Measurements from ENCODE around the gene TNFSF15. TPM values are rescaled to one million over a fixed set of nuclear protein-coding genes. Genes with fewer than 3 reads are reported as not detected.

The TNFSF15 gene
- polyA plus RNA-seq, 3 donors from 2014 or later = 0.03 TPM; not detected in 2

DNA sequence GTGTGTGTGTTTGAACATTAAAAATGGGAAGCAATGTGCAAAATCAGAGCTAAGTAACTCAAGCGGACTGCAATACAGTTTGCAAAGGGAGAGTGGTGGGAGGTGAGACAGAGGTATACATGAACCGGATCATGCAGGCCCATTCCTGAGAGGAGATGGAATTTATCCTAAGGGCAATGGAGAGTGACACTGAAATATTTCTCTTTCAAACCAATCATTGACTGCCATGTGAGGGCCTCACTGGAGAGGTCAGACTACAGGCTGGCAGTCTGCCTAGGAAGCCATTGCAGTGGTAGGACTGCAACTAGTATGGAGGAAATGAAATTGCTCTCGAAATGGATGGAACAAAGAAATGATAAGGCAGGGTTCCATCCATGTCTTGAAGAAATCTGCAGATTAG lies 34.8 kb downstream of the TNFSF15 start:
- Mint-ChIP-seq H3K9me3 (no peaks in the 10 kb centered on the region), H3K27ac (no peak overlapping the region), H3K36me3 (no peaks in the 10 kb centered on the region), H3K27me3 (ENCODE audit: low read depth in 3 of 3) (no peaks in the 10 kb centered on the region), H3K4me1 (no peaks in the 10 kb centered on the region), H3K4me3 (no peak overlapping the region)
- no peak for DNase-seq

DNA sequence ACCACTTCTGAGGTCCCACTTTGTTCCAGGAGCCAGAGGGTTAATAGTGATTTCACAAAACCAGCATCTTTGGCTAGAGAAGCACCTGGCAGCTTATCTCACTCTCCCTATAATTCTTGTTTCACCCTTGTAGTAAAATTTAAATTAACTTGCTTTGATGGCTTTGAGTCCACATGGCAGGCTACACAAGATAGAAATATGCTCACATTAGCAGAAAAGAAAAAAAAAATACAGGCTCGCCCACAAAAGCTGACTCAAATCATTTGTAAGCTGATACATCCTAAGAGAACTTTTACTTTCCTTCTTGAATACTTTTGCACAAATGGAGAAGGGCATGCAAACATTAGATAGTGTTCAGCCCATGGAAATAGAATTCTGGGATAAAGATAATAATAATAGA lies 36.2 kb downstream of the TNFSF15 start:
- no peak overlapping the region for H3K27ac Mint-ChIP-seq
- H3K4me3 Mint-ChIP-seq = no peak overlapping the region
- H3K9me3 Mint-ChIP-seq = no peaks in the 10 kb centered on the region
- H3K36me3 Mint-ChIP-seq = no peaks in the 10 kb centered on the region
- no peak for DNase-seq
- H3K4me1 Mint-ChIP-seq = no peaks in the 10 kb centered on the region
- H3K27me3 Mint-ChIP-seq (ENCODE audit: low read depth in 3 of 3) = no peaks in the 10 kb centered on the region

DNA sequence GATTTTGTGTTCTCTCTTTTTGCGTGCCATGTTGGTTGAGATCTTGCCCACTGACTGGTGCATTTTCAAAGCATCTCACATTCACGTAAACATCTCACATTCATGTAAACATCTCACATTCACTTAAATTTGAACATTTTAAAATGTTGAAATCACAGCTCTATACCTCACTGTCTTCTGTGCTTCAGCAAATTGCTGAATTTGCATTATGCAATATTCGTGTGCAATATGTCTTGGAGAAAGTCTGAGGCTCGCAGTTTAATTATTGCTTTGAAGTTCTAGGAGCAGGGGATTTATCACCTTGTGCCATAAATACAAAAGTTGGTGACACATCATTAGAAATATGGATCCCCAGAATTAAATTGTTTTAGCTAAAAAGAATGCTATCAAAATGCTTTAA lies 42.6 kb downstream of the TNFSF15 start:
- H3K27me3 Mint-ChIP-seq (ENCODE audit: low read depth in 3 of 3) = peaks cover 0 to 1% (median 0%) of the 10 kb centered on the region in 3 donors
- no peaks in the 10 kb centered on the region for H3K36me3 Mint-ChIP-seq
- no peak overlapping the region for H3K4me3 Mint-ChIP-seq
- no peak for DNase-seq
- H3K4me1 Mint-ChIP-seq = no peaks in the 10 kb centered on the region
- H3K27ac Mint-ChIP-seq = no peak overlapping the region
- H3K9me3 Mint-ChIP-seq = no peaks in the 10 kb centered on the region

DNA sequence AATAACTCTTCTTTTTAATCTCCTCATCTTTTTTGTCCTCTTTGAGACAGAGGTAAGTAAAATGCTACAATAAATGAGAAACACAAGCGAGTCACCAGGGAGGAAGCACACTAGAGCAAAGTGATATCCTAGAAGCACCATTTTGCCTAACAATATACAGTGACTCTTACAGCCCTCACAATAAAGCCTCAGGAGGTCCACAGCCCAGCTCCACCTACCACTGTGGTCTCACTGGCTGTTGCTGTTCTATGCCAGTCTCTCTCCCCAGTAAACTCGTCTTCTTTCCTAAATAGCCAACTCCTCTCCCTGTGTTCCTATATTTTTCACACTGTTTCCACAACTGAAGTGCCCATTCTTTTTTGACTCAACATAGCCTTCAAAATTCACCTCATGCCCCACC lies 44.3 kb downstream of the TNFSF15 start:
- no peaks in the 10 kb centered on the region for H3K9me3 Mint-ChIP-seq
- H3K4me1 Mint-ChIP-seq = peaks cover 2 to 4% of the 10 kb centered on the region in 2 donors
- no peak overlapping the region for H3K4me3 Mint-ChIP-seq
- H3K27me3 Mint-ChIP-seq (ENCODE audit: low read depth in 3 of 3) = peaks cover 0 to 2% (median 1%) of the 10 kb centered on the region in 3 donors
- DNase-seq = no peak
- no peak overlapping the region for H3K27ac Mint-ChIP-seq
- no peaks in the 10 kb centered on the region for H3K36me3 Mint-ChIP-seq

DNA sequence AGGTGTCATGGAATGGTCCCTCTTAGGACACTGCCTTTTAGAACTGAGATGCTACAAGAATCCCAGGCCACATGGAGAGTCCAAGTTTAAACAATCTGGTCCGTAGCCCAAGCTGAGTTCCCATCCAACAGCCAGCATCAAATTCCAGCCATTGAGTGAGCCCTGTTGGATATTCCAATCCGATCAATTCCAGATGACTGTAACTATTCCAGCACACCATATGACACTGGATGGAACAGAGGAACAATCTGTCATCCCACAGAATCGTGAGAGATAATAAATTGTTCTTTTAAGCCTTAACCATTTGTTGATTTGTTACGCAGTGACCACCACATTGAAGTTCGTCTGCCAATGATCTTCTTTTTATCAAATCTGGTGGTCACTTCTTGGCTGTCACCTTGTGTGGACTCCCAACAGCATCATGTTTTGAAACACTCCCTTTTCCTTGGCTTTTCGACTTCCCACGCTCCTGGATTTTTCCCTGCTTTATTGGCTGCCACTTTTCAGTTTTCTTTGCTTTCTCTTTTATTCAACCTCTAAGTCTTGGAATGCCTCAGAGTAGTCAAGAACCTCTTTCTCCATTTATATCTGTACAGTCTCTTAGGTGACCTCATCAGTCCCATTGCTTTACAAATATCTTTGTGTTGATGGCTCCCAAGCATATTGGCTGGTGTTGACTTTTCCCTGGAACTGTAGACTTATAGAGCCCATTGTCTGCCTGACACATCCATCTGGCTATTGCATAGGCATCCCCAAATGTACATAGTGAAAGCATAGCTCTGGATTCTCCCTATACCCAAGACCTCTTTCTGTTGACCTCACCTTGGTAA lies 46.1 kb downstream of the TNFSF15 start:
- Mint-ChIP-seq H3K27ac (no peak overlapping the region), H3K36me3 (no peaks in the 10 kb centered on the region), H3K4me3 (no peak overlapping the region), H3K9me3 (no peaks in the 10 kb centered on the region), H3K4me1 (peaks cover 16 to 22% of the 10 kb centered on the region in 2 donors), H3K27me3 (ENCODE audit: low read depth in 3 of 3) (peaks cover 0 to 2% (median 1%) of the 10 kb centered on the region in 3 donors)
- no peak for DNase-seq

DNA sequence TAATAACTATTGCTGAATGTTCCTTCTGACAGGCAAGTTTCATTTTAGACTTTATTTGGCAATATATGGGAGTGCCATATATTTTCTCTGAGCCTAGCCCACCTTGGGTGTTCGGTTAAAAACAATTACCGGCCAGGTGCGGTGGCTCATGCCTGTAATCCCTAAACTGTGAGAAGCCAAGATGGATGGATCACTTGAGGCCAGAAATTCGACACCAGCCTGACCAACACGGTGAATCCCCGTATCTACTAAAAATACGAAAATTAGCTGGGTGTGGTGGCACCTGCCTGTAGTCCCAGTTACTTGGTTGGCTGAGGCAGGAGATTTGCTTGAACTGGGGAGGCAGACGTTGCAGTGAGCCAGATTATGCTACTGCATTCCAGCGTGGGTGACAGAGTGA lies 47.9 kb downstream of the TNFSF15 start:
- no peak overlapping the region for H3K4me3 Mint-ChIP-seq
- H3K27me3 Mint-ChIP-seq (ENCODE audit: low read depth in 3 of 3) = peaks cover 0 to 2% (median 1%) of the 10 kb centered on the region in 3 donors
- peak overlapping the region in 1 of 6 donors; percentile 29 for H3K27ac Mint-ChIP-seq
- no peak for DNase-seq
- no peaks in the 10 kb centered on the region for H3K9me3 Mint-ChIP-seq
- no peaks in the 10 kb centered on the region for H3K36me3 Mint-ChIP-seq
- H3K4me1 Mint-ChIP-seq = peaks cover 30 to 37% of the 10 kb centered on the region in 2 donors

DNA sequence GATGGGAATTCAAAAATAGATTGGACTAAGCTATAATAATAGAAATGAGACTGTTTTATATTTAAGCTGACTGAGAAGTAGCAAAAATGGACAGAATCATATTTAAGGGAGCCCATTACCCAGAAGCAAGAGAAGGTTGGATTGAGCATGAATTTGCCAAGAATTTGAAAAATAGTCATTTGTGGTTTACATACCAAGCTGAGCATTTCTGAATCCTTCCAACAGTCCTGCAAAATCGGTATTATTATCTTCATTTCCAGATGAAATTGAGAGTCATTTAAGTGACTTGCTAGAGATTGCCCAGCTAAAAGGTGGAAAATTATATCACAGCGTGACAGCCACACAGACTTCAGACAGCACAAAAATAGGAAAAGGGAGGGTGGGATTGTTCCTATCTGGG lies 48.4 kb downstream of the TNFSF15 start:
- peaks cover 0 to 2% (median 1%) of the 10 kb centered on the region in 3 donors for H3K27me3 Mint-ChIP-seq (ENCODE audit: low read depth in 3 of 3)
- DNase-seq = no peak
- no peaks in the 10 kb centered on the region for H3K9me3 Mint-ChIP-seq
- H3K36me3 Mint-ChIP-seq = no peaks in the 10 kb centered on the region
- H3K4me3 Mint-ChIP-seq = no peak overlapping the region
- H3K4me1 Mint-ChIP-seq = peaks cover 30 to 37% of the 10 kb centered on the region in 2 donors
- peak overlapping the region in 2 of 6 donors; percentile 29 to 54 for H3K27ac Mint-ChIP-seq

DNA sequence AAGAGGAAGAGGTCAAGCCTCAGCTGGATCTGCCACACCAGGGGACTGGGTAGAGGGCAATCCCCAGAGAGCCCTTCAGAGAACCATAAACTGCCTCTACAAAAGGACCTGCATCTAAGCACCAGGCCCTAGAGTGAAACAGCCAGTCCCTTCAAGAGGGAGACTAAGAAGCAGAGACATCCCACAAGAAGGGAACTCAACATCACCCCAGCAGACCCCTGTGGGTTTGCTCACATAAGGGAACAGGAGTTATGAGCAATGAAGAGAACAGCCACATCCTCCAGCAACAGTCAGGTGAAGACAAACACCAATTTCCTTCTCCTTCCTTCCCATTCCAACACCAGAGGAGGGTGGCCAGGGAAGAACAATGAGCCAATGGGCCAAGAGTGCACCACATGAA lies 48.9 kb downstream of the TNFSF15 start:
- no peak for DNase-seq
- H3K27me3 Mint-ChIP-seq (ENCODE audit: low read depth in 3 of 3) = peaks cover 0 to 2% (median 0%) of the 10 kb centered on the region in 3 donors
- H3K9me3 Mint-ChIP-seq = no peaks in the 10 kb centered on the region
- peak overlapping the region in 5 of 6 donors; percentile 29 to 84 (median 51) for H3K27ac Mint-ChIP-seq
- H3K4me1 Mint-ChIP-seq = peaks cover 30 to 37% of the 10 kb centered on the region in 2 donors
- no peak overlapping the region for H3K4me3 Mint-ChIP-seq
- H3K36me3 Mint-ChIP-seq = no peaks in the 10 kb centered on the region

DNA sequence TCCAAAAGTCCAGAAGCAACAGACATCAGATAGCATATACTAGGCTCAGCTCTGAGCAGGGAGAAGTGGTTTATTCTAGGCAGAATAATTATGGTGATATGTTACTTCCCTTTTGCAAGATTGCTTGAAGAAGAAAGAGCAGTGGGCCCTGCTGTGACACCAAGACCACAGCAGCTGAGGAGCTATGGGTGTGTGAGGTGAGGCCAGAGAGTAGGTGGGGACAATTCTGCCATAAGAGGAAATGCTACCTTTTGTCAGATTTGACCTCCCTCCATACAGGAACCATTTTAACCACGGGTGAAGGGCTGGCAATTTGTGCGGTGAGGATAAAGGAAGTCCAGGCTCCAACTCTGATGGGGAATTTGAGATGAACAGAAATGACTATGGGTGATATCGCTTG lies 51.3 kb downstream of the TNFSF15 start:
- peaks cover 0 to 4% (median 0%) of the 10 kb centered on the region in 3 donors for H3K27me3 Mint-ChIP-seq (ENCODE audit: low read depth in 3 of 3)
- H3K4me1 Mint-ChIP-seq = peaks cover 30 to 37% of the 10 kb centered on the region in 2 donors
- H3K36me3 Mint-ChIP-seq = peaks cover 0 to 8% (median 4%) of the 10 kb centered on the region in 3 donors
- H3K4me3 Mint-ChIP-seq = peak overlapping the region; percentile 42 to 73 (median 60)
- peaks cover 0 to 2% (median 0%) of the 10 kb centered on the region in 6 donors for H3K9me3 Mint-ChIP-seq
- peak overlapping the region; percentile 52 to 90 (median 76) for H3K27ac Mint-ChIP-seq
- peak; percentile 32 to 41 (median 39) for DNase-seq

DNA sequence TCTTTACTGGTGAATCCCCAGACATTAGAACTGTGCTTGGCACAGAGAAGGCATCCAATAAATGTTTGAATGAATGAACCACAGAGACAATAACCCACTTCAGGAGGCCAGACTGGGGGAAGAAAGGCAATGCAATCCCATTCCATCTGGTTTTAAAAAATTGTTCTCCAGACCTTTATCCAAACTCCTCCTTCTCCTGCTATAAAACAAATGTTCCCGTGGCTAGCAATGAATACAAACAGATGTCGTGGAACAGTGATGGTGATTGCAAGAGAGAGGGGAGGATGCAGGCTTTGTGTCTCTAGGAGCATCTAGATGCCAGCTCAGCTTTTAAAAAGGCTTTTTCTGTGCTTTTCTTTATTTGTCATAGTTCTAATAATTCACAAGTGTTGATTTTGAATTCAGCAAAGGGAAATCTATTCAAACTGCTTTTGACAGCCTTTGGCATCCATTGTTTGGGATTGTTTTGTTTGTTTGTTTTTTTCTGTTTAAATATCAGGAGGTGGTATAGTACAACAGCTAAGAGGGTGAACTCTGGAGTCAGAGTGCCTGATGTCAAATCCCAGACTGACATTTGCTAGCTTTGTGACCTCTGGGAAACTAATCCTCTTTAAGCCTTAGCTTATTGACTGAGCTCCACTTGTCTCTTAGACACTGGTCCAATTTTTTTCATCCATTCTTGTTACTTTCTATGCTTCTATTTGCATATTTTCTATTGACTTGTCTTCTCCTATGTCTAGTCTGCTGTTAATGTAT lies 59.1 kb downstream of the TNFSF15 start:
- H3K4me1 Mint-ChIP-seq = no peaks in the 10 kb centered on the region
- H3K27ac Mint-ChIP-seq = no peak overlapping the region
- H3K4me3 Mint-ChIP-seq = no peak overlapping the region
- peaks cover 0 to 2% (median 0%) of the 10 kb centered on the region in 6 donors for H3K9me3 Mint-ChIP-seq
- no peak for DNase-seq
- peaks cover 0 to 2% (median 0%) of the 10 kb centered on the region in 3 donors for H3K27me3 Mint-ChIP-seq (ENCODE audit: low read depth in 3 of 3)
- peaks cover 0 to 8% (median 4%) of the 10 kb centered on the region in 3 donors for H3K36me3 Mint-ChIP-seq

DNA sequence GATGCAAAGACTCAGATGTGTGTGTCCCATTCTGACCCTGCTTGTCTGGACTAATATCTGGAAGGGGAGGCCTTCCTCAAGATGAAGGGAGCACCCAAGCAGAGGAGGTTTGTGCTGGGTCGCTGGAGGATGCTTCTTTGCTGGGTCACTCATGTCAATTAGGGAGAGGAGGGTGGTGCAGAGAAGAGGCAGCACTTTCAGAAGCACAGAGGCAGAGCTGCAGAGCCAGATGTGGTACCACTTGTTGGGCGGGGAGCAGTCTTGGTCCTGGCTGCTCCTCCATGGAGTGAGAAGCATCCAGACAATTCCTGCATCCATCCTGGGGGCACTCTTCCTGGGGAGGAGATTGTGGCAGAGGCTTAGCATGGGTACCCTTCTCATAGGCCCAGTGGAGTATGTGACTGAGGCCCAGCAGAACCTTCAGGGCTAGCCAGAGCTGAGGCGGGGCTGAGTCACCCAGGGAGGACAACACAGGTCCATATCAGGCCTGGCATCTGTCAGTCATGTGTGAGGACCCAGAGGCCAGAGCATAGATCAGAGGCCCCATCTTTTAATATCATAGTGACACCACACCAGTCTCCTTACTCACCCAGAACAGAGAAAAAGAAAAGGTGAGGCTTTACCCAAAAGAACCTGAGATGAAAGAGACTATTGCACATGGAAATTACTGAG lies 59.8 kb downstream of the TNFSF15 start:
- no peaks in the 10 kb centered on the region for H3K4me1 Mint-ChIP-seq
- no peak overlapping the region for H3K4me3 Mint-ChIP-seq
- peaks cover 0 to 8% (median 4%) of the 10 kb centered on the region in 3 donors for H3K36me3 Mint-ChIP-seq
- H3K9me3 Mint-ChIP-seq = peaks cover 0 to 2% (median 0%) of the 10 kb centered on the region in 6 donors
- no peak overlapping the region for H3K27ac Mint-ChIP-seq
- no peak for DNase-seq
- H3K27me3 Mint-ChIP-seq (ENCODE audit: low read depth in 3 of 3) = peaks cover 0 to 2% (median 0%) of the 10 kb centered on the region in 3 donors

DNA sequence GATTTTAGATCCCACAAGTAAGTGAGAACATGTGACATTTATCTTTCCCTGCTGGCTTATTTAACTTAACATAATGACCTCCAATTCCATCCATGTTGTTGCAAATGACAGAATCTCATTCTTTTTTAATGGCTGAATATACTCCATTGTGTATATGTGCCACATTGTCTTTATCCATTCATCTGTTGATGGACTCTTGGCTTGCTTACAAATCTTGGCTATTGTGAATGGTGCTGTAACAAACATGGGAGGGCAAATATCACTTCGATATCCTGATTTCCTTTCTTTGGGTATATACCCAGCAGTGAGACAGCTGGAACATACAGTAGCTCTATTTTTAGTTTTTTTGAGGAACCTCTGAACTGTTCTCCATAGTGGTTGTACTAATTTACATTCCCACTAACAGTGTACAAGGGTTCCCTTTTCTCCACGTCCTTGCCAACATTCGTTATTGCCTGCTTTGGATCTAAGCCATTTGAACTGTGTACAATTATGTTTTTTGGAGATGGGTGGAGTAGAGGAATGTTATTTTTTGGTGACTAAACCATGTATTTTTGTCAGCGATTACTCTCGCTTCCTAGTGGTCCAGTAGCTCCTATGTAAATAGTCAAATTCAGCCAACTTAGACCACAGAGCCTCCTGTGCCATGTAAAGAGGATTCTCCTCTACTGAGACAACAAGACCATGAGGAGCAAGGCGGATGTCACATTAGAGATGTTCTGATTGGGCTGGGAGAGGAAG lies 60.6 kb downstream of the TNFSF15 start:
- Mint-ChIP-seq H3K4me3 (no peak overlapping the region), H3K9me3 (no peaks in the 10 kb centered on the region), H3K27me3 (ENCODE audit: low read depth in 3 of 3) (peaks cover 0 to 2% (median 0%) of the 10 kb centered on the region in 3 donors), H3K27ac (no peak overlapping the region), H3K36me3 (peaks cover 0 to 2% (median 0%) of the 10 kb centered on the region in 3 donors), H3K4me1 (no peaks in the 10 kb centered on the region)
- DNase-seq = no peak

DNA sequence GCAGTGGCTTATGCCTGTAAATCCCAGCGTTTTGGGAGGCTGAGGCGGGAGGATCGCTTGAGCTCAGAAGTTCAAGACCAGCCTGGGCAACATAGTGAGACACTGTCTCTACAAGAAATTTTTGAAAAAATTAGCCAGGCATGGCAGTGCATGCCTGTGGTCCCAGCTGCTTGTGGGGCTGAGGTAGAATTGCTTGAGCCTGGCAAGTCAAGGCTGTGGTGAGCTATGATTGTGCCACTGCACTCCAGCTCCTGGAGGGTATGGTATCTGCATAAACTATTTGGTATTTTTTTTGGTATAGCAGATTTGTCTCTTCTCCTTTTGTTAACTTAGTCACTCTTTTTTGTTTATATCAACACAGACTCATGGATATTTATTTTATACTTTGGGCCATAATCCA lies 62.4 kb downstream of the TNFSF15 start:
- no peaks in the 10 kb centered on the region for H3K9me3 Mint-ChIP-seq

More for the DNA sequence above, 62.4 kb downstream of the TNFSF15 start:
- H3K4me1 Mint-ChIP-seq = peaks cover 4 to 9% of the 10 kb centered on the region in 2 donors
- no peak for DNase-seq
- no peak overlapping the region for H3K27ac Mint-ChIP-seq
- H3K27me3 Mint-ChIP-seq (ENCODE audit: low read depth in 3 of 3) = peaks cover 0 to 1% (median 0%) of the 10 kb centered on the region in 3 donors
- no peak overlapping the region for H3K4me3 Mint-ChIP-seq
- H3K36me3 Mint-ChIP-seq = no peaks in the 10 kb centered on the region

All from immature natural killer cell (primary cell).